GM18499 (cell line): ENCODE data around the gene ACOXL.
"Not testable (repeated sequence)": the region's sequence is repeated elsewhere in the genome, so short reads cannot be mapped to it uniquely, and the experiment has no call there.

Experiments
- ATAC-seq: cut with Tn5 transposase; IDR thresholded peaks from one replicate; pipeline ENCODE4 v1.9.1; 2021; ENCODE audit warnings: moderate number of reproducible peaks; ENCODE audit not compliant: insufficient read depth, unreplicated experiment

The ACOXL gene

DNA sequence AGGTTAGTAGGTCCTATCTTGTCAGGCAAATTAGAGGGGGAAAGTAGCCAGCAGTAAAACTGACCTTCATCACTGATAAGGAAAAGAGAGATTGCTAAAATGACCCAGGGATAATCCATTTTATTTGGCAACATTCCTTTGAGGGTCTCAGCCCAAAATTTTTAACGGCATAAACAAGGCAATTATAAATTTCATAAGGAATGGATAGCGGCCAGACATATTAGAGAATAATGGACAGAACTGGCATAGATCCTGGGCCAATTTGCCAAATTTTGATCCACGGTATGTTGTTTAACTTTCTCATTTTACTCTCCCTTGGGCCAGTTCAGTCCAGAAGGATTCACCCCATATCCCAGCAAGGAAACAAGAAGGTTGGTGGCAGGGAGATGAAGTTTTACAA lies 217.9 kb downstream of the ACOXL start:
- no peak for ATAC-seq

DNA sequence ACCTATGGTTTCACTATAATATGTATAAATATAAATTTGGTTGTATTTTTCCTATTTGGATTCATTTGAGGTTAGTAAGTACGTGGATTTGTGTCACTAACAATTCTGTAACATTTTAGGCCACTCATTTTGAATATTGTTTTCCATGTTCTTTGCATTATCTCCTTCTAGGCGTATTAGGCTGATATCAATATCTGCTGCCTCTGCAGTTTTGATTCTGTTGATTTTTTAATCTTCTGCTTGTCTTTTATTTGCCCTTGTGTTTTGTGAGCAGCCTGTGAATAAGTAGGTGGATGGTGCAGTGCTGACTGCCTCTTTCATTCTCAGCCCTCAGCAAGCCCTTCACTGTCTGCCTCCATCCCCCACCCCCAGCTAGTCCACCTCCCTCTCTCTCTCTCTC lies 222.7 kb downstream of the ACOXL start:
- no peak for ATAC-seq

DNA sequence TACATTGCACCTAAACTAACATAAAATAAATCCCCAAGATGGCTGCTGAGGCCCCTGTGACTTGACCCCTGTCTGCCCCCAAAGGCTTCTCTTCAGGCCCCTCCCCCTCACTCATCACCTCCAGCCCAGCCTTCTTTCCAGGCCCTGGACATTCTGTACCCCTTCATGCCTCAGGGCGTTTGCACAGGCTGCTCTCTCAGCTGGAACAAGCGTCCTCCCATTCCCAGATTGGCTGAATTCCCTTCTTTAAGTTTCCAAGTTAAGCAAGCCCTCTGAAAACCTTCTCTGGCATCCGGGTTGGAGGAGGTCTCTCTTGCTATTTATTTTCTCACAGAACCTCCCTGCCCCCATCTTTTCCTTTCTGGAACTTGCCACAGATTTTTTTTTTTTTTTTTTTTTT lies 223.2 kb downstream of the ACOXL start:
- ATAC-seq = no peak

DNA sequence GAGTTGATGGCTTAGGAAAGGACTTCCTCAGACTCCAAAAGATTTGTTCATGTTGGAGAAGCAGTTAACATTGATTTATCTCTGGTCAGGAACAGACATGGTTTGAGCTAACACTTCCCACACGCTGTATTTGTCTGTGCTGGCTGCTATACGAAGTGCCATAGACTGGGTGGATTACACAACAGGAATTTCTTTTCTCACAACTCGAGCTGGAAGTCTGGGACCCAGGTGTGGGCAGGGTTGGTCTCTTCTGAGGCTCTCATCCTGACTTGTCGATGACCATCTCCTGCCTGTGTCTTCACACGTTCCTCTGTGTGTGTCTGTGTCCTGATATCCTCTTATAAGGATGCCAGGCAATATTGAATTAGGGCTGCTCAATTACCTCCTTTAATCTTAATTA lies 224.9 kb downstream of the ACOXL start:
- ATAC-seq = no peak

DNA sequence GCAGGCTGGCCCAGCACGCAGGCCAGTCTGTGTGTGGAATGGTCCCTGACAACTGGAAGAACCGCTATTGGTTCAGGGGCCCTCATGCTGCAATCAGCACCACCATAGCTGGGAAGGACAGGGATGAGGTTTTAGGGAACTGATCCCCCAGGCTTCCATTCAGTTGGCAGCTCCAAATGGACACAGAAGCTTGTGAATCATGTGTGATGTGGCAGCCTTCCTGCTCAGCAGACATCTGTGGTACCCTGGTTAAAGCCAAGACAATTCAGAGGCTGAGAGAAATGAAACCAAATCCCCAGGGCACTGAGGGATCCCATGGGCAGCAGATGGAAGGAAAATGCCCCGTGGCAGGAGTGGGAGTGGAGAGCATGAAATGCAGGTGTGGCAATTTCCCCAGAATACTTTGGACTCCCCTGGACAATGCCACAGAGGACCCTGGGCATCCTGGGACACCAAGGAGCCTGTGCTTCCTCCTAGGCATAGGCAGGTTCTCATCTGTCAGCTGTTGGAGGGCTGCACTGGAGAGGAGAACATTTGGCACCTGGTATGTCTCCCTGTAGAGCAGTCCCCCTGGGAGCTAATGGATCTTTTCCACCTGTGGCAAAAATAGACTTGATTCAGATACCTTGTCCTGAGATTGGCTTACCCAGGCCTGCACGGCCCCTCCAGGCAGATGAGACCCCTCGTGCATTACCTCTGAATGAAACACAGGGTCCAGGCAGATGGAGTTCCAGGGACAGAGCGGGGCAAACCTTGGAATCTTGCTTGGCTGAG lies 226.2 kb downstream of the ACOXL start:
- ATAC-seq = no peak

DNA sequence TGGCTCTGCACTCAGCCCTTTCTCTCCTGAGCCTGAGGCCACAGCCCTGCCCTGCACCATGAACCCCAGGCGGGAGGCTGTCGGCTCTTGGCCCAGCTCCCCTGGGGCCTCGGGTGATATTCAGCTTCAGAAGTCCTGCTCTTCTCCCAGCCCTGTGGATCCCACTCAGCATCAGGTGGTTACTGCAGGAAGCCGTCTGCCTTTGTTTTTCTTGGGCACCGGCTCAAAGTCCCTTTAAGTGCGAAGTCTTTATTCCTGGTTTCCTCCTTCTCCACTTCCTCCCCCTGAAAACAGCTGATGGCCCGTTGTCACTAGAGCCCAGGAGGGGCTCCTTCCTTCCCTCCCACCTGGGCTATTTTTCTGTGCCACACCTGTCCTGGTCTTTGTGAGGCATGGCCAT lies 226.8 kb downstream of the ACOXL start:
- no peak for ATAC-seq

DNA sequence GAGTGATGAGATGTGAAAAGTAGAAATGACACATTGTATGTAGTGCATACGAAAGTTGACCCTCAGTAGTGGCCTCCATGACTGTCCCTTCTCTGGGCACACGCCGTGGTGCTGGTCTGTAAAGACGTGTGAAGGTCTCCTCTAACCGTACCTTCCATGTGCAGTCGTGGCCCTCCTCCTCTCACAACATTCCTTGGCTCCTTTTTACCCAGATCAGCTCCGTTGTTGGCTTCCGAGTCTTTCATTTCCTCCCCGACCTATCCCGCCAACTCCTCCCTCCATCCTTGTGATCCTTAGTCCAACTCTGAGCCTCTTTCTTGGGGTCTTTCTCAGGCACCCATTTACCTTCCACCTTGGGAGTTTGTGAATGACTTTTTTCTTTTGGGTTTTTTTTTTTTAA lies 227.9 kb downstream of the ACOXL start:
- ATAC-seq = no peak

DNA sequence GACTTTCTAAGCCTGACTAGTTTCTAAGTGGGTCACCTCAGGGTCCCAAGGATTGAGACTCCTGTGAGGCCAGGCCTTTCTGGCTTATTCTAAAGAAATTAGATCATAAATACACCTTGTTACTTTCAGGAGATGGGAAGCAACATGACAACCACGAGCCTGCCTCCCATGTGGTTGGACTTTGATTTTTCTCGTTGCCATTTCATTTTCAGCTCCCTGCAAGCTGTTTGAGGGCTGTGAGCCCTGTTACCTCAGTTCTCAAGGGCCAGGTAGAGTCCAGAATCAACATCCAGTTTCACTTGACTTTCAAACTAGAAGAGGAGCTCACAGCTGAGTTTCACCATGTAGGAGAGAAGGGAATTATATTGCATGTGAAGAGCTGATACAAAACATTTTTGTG lies 228.6 kb downstream of the ACOXL start:
- ATAC-seq = no peak

DNA sequence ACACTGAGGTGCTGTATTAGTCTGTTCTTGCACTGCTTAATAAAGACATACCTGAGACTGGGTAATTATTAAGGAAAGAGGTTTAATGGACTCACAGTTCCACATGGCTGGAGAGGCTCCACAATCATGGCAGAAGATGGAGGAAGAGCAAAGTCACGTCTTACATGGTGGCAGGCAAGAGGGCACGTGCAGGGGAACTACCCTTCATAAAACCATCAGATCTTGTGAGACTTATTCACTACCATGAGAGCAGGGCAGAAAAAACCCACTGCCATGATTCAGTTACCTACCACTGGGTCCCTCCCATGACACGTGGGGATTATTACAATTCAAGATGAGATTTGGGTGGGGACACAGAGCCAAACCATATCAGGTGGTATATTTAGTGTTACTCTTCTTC lies 229.3 kb downstream of the ACOXL start:
- ATAC-seq = not testable (repeated sequence)

DNA sequence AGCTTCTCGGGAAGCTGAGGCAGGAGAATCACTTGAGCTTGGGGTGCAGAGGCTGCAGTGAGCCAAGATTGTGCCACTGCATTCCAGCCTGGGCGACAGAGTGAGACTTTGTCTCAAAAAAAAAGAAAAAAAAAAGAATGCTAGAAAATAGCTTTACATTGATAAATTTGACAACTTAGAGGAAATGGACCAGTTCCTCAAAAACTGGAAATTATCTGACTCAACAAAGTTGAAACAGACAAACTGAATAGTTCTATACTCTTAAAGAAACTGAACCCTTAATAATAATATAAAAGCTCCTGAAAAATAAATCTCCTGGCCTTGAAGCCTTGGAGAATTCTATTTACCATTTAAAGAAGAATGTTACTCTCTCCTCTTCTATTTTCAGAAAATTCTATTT lies 237.3 kb downstream of the ACOXL start:
- no peak for ATAC-seq

DNA sequence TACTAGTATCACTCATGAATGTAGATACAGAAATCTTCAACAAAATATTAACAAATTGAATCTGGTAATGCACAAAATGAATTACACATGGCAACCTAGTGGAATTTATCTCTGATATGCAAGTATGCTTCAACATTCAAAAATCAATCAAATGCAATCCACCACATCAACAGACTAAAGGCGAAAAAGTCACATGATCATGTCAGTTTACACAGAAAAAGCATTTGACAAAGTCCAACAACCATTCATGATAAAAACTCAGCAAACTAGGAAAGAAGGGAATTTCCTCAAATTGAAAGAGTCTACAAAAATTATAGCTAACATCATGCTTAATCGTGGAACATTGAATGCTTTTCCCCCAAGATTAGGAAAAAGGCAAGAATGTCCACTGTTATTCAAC lies 237.8 kb downstream of the ACOXL start:
- ATAC-seq = no peak

DNA sequence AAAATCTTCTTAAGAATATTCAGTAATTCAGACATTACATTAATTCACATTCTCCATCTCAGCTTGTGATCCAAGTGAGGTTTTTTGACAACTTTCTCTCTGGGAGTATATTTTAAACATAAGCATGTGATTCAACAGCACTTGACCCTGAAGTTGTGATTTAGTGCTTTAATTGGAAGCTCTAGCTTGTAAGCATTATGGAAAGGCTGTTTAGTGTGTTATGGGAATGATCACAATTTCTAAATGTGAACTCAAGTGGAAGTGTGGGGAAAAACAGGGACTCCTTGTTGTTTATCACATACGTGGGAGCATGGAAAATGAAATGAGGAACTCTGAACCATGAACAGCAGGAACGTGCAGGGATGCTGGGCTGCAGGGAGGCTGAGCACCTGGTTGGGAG lies 239.4 kb downstream of the ACOXL start:
- no peak for ATAC-seq

DNA sequence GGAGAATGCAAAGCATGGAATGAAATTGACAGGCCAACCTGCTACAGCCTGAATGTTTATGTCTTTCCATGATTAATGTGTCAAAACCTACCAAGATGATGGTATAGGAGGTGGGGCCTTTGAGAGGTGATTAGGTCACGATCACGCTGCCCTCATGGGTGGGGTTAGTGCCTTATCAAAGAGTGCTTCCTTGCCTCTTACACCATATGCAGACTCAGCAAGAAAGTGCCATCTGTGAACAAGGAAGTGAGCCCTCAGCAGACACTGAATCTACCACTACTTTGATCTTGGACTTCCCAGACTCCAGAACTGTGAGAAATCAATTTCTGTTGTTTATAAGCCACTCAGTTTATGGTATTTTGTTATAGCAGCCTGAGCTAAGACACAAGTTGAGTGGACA lies 240.9 kb downstream of the ACOXL start:
- no peak for ATAC-seq

DNA sequence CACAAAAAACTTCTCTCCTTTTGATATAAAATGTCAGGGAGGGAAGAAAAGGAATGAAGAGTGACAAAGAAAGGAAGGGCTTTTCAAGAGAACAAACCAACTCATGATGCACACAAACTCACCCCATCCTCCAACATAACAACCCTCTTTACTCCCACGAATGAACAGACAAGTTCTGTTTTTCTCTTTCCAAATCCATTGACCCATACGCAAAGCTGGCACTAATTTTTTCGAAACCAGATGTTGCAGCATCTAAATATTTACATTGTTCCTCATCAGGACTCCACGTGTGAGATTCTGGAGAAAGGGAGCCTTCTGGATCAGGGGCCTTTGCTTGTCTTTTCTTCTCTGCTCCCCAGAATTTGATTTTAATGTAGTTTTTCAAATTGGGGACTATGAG lies 245.0 kb downstream of the ACOXL start:
- ATAC-seq = no peak

DNA sequence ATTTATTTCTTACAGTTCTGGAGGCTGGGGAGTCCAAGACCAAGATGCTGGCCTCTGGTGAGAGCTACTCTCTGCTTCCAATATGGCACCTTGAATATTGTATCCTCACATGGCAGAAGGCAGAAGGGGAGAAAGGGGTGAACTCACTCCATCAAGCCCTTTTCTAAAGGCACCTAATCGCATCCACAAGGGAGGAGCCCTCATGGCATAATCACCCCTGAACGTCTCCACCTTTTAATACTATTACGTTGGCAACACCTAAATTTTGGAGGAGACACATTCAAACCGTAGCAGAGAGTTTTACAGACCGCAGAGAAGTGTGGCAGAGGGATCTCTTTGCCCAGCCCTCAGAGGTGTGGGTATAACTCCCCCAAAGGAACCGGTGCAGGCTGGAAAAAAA lies 245.8 kb downstream of the ACOXL start:
- ATAC-seq = no peak

DNA sequence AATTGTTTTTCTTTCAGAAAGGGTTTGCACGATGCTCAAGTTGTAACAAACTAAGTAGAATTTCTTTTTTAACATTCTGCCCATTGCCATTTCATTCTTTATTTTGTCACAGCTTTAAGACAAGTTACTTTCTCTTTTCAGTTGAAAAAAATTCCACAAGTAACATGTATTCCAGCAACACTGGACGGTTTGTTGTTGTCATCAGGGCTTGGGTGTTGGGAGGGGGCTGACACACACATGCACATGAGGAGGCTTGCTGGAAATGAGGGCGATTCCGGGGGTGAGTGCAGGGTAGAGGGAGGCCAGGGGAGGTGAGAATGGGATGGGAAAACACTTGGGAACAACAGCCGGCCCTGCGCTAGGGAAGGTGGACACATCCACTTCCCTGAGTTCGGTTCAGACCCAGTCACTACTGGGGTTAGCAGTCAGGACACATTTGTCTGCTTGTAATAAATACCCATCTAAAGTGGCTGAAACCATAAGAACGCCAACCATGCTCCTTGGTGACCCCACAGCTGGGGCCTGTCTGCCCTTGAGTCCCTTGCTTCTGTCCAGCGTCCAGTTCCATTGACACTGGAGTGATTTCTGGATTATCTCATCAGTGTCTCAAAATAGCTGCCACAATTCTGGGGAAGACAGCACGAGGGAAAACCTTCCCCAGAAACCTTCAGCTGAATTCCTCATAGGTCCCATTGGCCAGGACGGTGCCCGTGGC lies 246.5 kb downstream of the ACOXL start:
- no peak for ATAC-seq

DNA sequence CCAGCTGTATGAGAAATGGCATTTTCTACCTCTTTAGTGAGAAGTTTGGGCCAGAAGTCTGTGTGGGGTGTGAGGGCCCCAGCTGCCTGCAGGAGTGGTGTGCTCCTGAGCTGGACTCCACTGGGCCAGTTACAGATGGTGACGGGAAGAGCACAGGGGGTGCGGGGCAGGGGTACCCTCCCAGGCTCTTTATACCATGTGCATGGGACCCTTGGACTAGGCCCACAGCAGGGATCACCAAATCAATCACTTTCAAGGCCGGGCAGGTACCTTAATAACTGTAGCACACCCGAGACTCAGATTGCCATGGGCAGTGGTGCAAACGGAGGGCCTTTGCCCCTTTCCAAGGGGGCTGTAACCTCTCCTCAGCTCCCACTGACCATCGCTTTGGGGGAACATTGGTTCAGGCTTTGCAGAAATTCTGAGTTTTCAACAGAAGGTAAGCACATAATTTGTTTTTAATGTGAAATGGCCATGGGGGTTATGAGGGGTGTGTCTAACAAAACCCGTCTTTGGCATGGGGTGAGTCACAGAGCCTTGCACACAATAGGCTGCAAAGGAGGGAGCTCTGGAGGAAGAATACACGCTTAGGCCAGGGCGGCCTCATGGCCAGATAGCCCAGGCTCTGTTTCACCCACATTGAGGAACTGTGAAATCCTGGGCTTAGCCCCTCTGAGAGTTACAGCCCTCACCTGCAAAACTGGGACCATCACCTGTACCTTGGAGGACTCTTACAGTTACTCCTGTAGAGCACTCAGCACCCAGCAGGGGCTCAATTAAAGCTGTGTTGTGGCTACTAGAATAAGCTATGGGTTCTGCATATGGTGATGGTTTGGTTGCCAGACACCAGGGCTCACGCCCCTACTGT lies 247.3 kb downstream of the ACOXL start:
- ATAC-seq = no peak

DNA sequence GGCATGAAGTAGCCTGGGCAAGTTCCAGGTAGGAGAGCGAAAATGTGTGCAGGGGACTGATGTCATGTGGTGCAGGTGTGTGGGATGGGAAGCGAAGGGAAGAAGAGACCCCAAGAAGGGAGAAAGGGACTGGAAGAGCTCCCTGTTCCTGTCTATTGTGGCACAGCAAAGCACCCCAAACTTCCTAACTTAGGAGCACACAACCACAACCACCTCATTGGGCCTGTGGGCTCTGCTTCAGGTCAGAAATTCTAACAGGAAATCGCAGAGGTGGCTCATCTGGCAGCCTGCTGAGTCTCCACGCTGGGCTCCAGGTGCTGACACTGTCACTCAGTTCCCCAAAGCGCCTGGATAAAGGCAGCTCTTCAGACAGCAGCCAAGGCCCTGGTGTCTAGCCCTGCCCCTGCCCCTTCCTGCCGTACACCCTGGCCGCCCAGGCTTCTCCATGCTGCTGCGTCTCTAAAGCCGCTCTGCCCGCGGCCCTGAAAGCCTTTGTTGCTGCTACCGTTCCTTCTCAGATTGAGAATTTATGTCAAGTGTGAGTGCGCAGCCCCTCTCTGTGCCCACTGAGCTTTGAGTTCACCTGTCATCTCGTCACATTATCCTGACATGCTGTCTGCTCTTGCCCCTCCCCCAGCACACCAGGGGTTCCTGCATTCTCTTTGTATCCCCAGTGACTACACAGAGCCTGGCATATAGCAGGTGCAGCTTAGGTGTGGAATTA lies 248.1 kb downstream of the ACOXL start:
- ATAC-seq = no peak

DNA sequence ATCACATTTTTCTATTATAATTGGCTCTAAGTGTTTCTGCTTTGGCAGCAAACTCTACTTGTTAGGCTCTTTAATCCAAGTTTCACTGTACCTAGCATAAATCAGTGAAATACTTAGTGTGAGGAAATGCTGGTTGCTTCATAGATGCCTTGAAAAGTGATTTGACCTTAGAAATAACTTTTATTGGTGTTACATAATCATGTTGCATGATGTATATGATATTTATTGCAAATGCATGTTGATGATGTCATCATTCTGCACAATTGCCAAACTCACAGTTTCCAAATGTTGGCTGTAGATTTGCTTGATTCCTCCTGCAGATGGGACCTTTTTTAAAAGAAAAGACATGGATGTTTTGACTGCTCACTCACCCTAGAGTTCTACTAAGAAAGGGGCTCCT lies 250.8 kb downstream of the ACOXL start:
- ATAC-seq = no peak

DNA sequence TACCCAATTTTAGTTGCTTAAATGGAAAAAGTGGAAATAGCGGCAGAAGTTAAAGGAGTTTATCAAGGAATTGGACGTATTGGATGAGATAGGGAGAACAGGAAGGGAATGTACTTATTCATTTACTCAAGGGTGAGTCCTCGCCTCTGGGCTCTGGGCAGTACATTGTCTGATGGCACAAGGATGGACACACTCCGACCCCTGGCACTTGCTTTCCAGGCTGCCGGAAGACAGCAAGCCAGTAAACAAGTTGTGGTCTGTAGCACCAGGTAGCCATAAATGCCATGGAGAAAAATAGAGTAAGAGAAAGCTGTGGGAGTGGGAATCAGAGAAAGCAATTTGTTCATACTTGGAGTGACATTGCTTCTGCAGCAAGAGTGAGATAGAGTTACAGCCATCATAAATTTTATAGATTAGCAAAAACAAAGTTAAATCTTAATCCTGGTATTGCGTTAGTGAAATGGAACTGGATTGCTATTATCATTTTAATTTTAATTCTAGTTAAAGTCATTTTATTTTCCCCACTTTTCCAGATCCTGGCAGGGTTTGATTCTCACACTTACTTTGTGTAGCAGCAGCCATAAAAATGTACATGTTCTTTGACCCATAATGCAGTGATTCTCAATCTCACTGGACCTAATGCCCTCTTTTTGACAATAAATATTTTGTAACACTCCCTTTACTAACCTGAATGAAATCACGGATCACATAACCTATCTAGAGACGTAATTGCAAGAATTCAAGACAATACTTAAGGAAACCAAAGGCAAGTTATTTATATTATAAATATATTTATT lies 252.5 kb downstream of the ACOXL start:
- ATAC-seq = no peak
